Endothelial cell of umbilical vein (primary cell): Measurements from ENCODE around the gene SRPX. TPM values are rescaled to one million over a fixed set of nuclear protein-coding genes. Genes with fewer than 3 reads are reported as not detected.

Source experiments
- BruUV-seq: library from RNA; stranded (reverse); fragments of 400-500 nt; replicated peaks from 2 replicates; lab custom pipeline; 2021; lab: Mats Ljungman, UMichigan
- CTCF ChIA-PET: fragments of 300-600, 350-600 bp; sonication (Branson Sonifier 250); formaldehyde crosslinking; loops from one replicate; lab custom pipeline; 2021; ENCODE audit warnings: antibody characterized with exemption, inconsistent platforms; lab: Charles Lee
- POLR2A ChIA-PET: fragments of 300-600, 350-600 bp; sonication (Branson Sonifier 250); formaldehyde crosslinking; loops from one replicate; lab custom pipeline; 2021; ENCODE audit warnings: antibody characterized with exemption, inconsistent platforms; lab: Charles Lee
- DNase-seq: peaks from one replicate; pipeline ENCODE4 v3.0.0-alpha.2; 2011; ENCODE audit warnings: low read depth, low spot score
- FAIRE-seq: peaks from 2 replicates; lab custom pipeline; 2011; peaks lifted over from hg19 to GRCh38; lab: Jason Lieb, UNC
- H2AFZ ChIP-seq: 2 replicates; pipeline ENCODE4 v1.6.0; 2012; ENCODE audit warnings: low read depth, low read length, control low read depth, inconsistent platforms
- H3K27ac ChIP-seq: 2 replicates; pipeline ENCODE4 v1.5.1; 2011; ENCODE audit warnings: low read depth, mild to moderate bottlenecking, control low read depth, low read length, moderate library complexity; ENCODE audit not compliant: insufficient read depth
- H3K27me3 ChIP-seq, 2 experiments: 2 replicates each; pipeline versions ENCODE4 v1.6.0 to v1.6.1; 2011; ENCODE audit warnings: low read length in 2 of 2, mixed read lengths in 1 of 2; ENCODE audit not compliant: control insufficient read depth in 2 of 2, insufficient read depth in 2 of 2
- H3K36me3 ChIP-seq, 2 experiments: 2 replicates in 1 of 2; 3 replicates in 1 of 2; pipeline ENCODE4 v1.5.1; 2011; ENCODE audit warnings: low read length in 2 of 2, mild to moderate bottlenecking in 1 of 2, moderate library complexity in 1 of 2; ENCODE audit not compliant: control insufficient read depth in 2 of 2, insufficient read depth in 2 of 2; ENCODE audit errors: extremely low read depth in 1 of 2
- H3K4me1 ChIP-seq: 3 replicates; pipeline ENCODE4 v1.5.1; 2011; ENCODE audit warnings: mild to moderate bottlenecking, low read length; ENCODE audit not compliant: control insufficient read depth, insufficient read depth; ENCODE audit errors: extremely low read depth
- H3K4me2 ChIP-seq: 2 replicates; pipeline ENCODE4 v1.6.1; 2011; ENCODE audit warnings: low read length, control low read depth, mixed read lengths; ENCODE audit not compliant: insufficient read depth
- H3K4me3 ChIP-seq, 3 experiments: fragments of 200-600 bp in 1 of 3; sonication (generic), shearing (Covaris generic) in 1 of 3; replicated peaks in 1 of 3; 2 replicates each; pipeline ENCODE4 v1.5.1; 2011 to 2016; ENCODE audit warnings: control low read depth in 3 of 3, low read length in 3 of 3, mild to moderate bottlenecking in 2 of 3, inconsistent platforms in 1 of 3, low read depth in 1 of 3, moderate library complexity in 1 of 3; ENCODE audit not compliant: insufficient read depth in 1 of 3
- H3K79me2 ChIP-seq: 2 replicates; pipeline ENCODE4 v1.6.0; 2012; ENCODE audit warnings: low read length, inconsistent platforms; ENCODE audit not compliant: control insufficient read depth, insufficient read depth
- H3K9ac ChIP-seq: replicated peaks from 2 replicates; pipeline ENCODE3; 2011; ENCODE audit warnings: low read length, control low read depth; ENCODE audit not compliant: insufficient read depth; ENCODE audit errors: extremely low read depth
- H3K9me1 ChIP-seq: replicated peaks from 3 replicates; pipeline ENCODE4 v1.6.0; 2011; ENCODE audit warnings: mild to moderate bottlenecking, low read length; ENCODE audit not compliant: control insufficient read depth, insufficient read depth; ENCODE audit errors: extremely low read depth
- H3K9me3 ChIP-seq: replicated peaks from 2 replicates; pipeline ENCODE4 v1.5.1; 2012; ENCODE audit warnings: low read length, inconsistent platforms; ENCODE audit not compliant: control insufficient read depth, insufficient read depth
- H4K20me1 ChIP-seq: replicated peaks from 2 replicates; pipeline ENCODE3; 2011; ENCODE audit warnings: mild to moderate bottlenecking, low read length; ENCODE audit not compliant: control insufficient read depth, insufficient read depth; ENCODE audit errors: extremely low read depth
- CTCF ChIP-seq, 2 donors: IDR thresholded peaks; 1 replicate in 1 of 2; 2 replicates in 1 of 2; pipeline ENCODE4 v1.5.1; 2011; ENCODE audit warnings: low read length in 2 of 2, mild to moderate bottlenecking in 2 of 2, moderate library complexity in 2 of 2, control low read depth in 1 of 2, inconsistent platforms in 1 of 2, low read depth in 1 of 2; ENCODE audit not compliant: insufficient read depth in 1 of 2; ENCODE audit errors: extremely low read depth in 1 of 2
- EZH2 ChIP-seq: IDR thresholded peaks from 2 replicates; pipeline ENCODE4 v1.6.1; 2012; ENCODE audit warnings: borderline replicate concordance, low read depth, mild to moderate bottlenecking, moderate library complexity, low read length, inconsistent platforms; ENCODE audit not compliant: severe bottlenecking
- FOS ChIP-seq: IDR thresholded peaks from 2 replicates; pipeline ENCODE4 v1.6.1; 2011; ENCODE audit warnings: mild to moderate bottlenecking, low read length, moderate library complexity, borderline replicate concordance; ENCODE audit not compliant: insufficient read depth
- GATA2 ChIP-seq: IDR thresholded peaks from 2 replicates; pipeline ENCODE4 v1.7.0; 2011; ENCODE audit warnings: low read depth, mild to moderate bottlenecking, moderate library complexity, mixed read lengths, low read length; ENCODE audit not compliant: insufficient read length, insufficient read depth
- JUN ChIP-seq: IDR thresholded peaks from 2 replicates; pipeline ENCODE4 v1.6.1; 2011; ENCODE audit warnings: borderline replicate concordance, low read depth; ENCODE audit not compliant: insufficient read length, insufficient read depth
- MAX ChIP-seq: IDR thresholded peaks from 2 replicates; pipeline ENCODE4 v1.6.1; 2011; ENCODE audit not compliant: insufficient read depth, insufficient read length
- MYC ChIP-seq: IDR thresholded peaks from one replicate; pipeline ENCODE4 v1.6.1; 2011; ENCODE audit warnings: mild to moderate bottlenecking, low read depth, low read length
- POLR2A ChIP-seq: IDR thresholded peaks from 2 replicates; pipeline ENCODE4 v1.6.1; 2012; ENCODE audit warnings: low read depth, mild to moderate bottlenecking, control low read depth, low read length
- POLR2AphosphoS5 ChIP-seq: IDR thresholded peaks from 2 replicates; pipeline ENCODE4 v1.6.1; 2012; ENCODE audit warnings: low read depth, mild to moderate bottlenecking, control low read depth, low read length, moderate library complexity; ENCODE audit not compliant: insufficient read depth
- dilution Hi-C: fragments of 300-500 bp; cut with MboI; formaldehyde crosslinking; loops from one replicate; pipeline ENCODE4 v1.15.0; 2019; ENCODE audit warnings: low sequenced_read_pairs; ENCODE audit not compliant: extremely low pct_ligation_motif_present
- intact Hi-C: fragments of 100-400 bp; cut with micrococcal nuclease; formaldehyde crosslinking; loops from one replicate; pipeline ENCODE4 v1.10.0; 2022
- polyA plus RNA-seq, 4 experiments: library from polyadenylated mRNA; depleted of rRNA in 3 of 4; stranded (reverse) in 3 of 4; unstranded in 1 of 4; fragments of >200 nt; gene quantifications; 2 replicates each; pipeline versions ENCODE4 v1.2.1 to v1.2.3, GENCODE V29; 2011 to 2012; ENCODE audit warnings: missing spikeins in 1 of 4
- total RNA-seq: library from RNA; stranded (reverse); gene quantifications from 2 replicates; pipeline ENCODE4 v1.2.3, GENCODE V29; 2021

The SRPX gene
- total and polyA plus RNA-seq, 2 donors (not counting 3 experiments of a cell fraction or from before 2014, with no cell fraction given): 104 to 140 TPM

- DNase-seq: no peak
- H4K20me1 ChIP-seq: no peaks in the 10 kb centered on the region
- no peak overlapping the region for H2AFZ ChIP-seq
- H3K27ac ChIP-seq: no peak overlapping the region
- ChIA-PET CTCF (no interaction called here), POLR2A (no interaction called here)
- no peaks in the 10 kb centered on the region for H3K4me1 ChIP-seq
- BruUV-seq: no TSS peak
- H3K4me2 ChIP-seq: no peak overlapping the region
- H3K4me3 ChIP-seq: no peak overlapping the region
- dilution Hi-C loops: no loop called here
- FAIRE-seq: no peak
- no peak for TF ChIP-seq MAX
- no peak for TF ChIP-seq JUN
- TF ChIP-seq GATA2: no peak
- no peak for TF ChIP-seq POLR2AphosphoS5
- no peak for TF ChIP-seq MYC
- no peak for TF ChIP-seq FOS
- TF ChIP-seq CTCF (IDR thresholded peaks at IDR 0.05; ENCODE audit: extremely low read depth in 1 of 2, insufficient read depth in 1 of 2, low read depth in 1 of 2, low read length in 2 of 2): no peak
- TF ChIP-seq POLR2A: no peak
- TF ChIP-seq EZH2: no peak
- no peaks in the 10 kb centered on the region for H3K9me3 ChIP-seq
- intact Hi-C loops: no loop called here
- no peaks in the 10 kb centered on the region for H3K79me2 ChIP-seq
- H3K9ac ChIP-seq: no peak overlapping the region
- H3K27me3 ChIP-seq: no peaks in the 10 kb centered on the region
- no peaks in the 10 kb centered on the region for H3K9me1 ChIP-seq
- H3K36me3 ChIP-seq: no peaks in the 10 kb centered on the region
Observed at GRCh38 chrX:38116706-38117105, 104.0 kb downstream of the SRPX start.
